ENCODE results near the gene SH3TC2. TPM values are rescaled to one million over a fixed set of nuclear protein-coding genes. Genes with fewer than 3 reads are reported as not detected.

Gene SH3TC2
- total RNA-seq, 2 experiments from 2014 or later, result not detected

DNA sequence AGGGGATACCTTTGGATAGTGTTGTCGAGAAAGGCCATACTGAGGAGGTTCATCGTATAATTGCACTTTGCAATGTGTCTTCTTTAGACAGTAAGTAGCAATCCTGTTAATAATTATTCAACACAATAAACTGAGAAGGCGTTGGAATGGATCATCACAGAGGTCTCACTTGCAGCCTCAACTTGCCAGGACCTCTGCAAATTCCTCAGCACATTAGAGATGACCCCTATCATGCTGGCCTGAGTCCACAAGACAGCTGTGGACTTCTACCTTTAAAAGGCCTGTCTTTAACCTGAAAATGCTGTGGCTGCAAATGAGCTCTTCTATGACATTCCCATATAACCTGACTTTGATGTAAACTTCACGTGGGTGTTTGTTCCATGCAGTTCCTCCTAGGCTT is 14.1 kb downstream of the SH3TC2 start:
- no peak for DNase-seq

DNA sequence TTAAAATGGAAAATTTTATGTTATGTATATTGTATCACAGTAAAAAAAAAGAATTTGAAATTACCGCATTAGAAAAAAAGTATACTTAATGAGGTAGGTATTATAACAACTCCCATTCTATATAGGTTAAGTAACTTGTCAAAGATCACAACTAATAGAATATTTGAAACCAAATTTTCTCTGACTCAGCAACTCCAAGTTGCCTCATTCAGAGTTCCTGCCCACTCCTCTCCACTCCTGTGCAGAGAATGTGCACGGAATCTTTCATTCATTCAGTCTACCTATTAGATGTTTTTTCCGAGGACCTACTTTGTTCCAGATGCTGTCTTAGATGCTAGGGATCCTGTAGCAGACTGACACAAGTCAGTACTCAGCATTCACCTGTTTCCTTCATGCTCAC is 15.4 kb downstream of the SH3TC2 start:
- Mint-ChIP-seq H3K4me1 (no peaks in the 10 kb centered on the region), H3K4me3 (no peak overlapping the region), H3K27ac (no peak overlapping the region), H3K27me3 (peaks cover 13% of the 10 kb centered on the region), H3K36me3 (no peaks in the 10 kb centered on the region), H3K9me3 (no peaks in the 10 kb centered on the region)
- no peak for ATAC-seq (ENCODE audit: low read depth)
- DNase-seq, result no peak
- POLR2A ChIA-PET, result no interaction called here

More for the DNA sequence above, 14.1 kb downstream of the SH3TC2 start:
- H3K9me3 Mint-ChIP-seq, result no peaks in the 10 kb centered on the region
- POLR2A ChIA-PET, result no interaction called here
- peaks cover 13% of the 10 kb centered on the region for H3K27me3 Mint-ChIP-seq
- no peak overlapping the region for H3K27ac Mint-ChIP-seq
- H3K36me3 Mint-ChIP-seq, result no peaks in the 10 kb centered on the region
- ATAC-seq (ENCODE audit: low read depth), result no peak
- H3K4me3 Mint-ChIP-seq, result no peak overlapping the region
- no peaks in the 10 kb centered on the region for H3K4me1 Mint-ChIP-seq

DNA sequence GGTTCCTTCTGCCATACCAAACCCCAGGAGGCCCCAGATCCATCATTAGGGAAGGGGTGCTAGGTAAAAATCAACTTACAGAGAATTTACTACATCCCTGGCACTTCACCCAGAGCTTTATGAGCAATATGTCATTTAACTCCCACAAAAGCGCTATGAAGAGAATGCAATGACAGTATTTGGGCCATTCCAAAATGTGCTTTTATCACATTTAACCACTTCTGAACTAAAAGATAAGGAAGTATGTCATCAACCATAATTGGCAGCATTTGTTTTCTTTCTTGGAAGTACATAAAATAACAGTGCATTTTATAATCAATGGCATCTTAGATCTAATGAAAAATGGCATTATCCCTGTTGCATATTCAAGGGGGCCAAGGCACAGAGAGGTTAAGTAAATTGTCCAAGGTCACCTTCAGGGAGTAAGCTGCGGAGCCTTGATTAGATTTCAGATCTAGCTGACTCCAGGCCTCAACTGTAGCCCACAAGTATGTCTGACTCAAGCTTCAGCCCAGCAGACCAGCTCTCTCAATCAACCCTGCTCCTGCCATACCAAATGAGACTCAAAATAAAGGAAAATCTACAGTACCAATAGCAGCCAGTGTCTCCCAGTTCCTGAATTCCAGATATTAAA is 16.5 kb downstream of the SH3TC2 start:
- H3K27ac Mint-ChIP-seq, result no peak overlapping the region
- no peaks in the 10 kb centered on the region for H3K36me3 Mint-ChIP-seq
- POLR2A ChIA-PET, result no interaction called here
- H3K9me3 Mint-ChIP-seq, result no peaks in the 10 kb centered on the region
- no peaks in the 10 kb centered on the region for H3K4me1 Mint-ChIP-seq
- peaks cover 12% of the 10 kb centered on the region for H3K27me3 Mint-ChIP-seq
- ATAC-seq (ENCODE audit: low read depth) (no peak), DNase-seq (no peak)
- H3K4me3 Mint-ChIP-seq, result no peak overlapping the region

DNA sequence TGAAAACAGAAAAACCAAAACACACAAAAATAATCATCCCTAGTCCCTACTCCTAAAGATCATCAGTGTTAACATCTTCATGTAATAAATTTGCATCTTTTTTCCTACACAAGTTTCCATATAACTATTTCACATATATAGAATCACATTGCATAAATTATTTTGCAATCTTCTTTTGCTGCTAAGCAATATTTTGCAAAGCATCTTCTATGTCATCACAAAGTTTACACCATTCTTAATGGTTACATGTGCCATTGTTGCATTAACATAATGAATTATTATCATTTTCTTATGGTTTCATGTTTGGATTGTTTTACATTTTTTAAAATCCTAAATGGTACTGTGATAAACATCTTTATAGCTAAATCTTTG is 17.8 kb downstream of the SH3TC2 start:
- no peaks in the 10 kb centered on the region for H3K9me3 Mint-ChIP-seq
- ATAC-seq (ENCODE audit: low read depth), result no peak
- peaks cover 13% of the 10 kb centered on the region for H3K27me3 Mint-ChIP-seq
- H3K4me1 Mint-ChIP-seq, result no peaks in the 10 kb centered on the region
- no peak overlapping the region for H3K27ac Mint-ChIP-seq
- no peak overlapping the region for H3K4me3 Mint-ChIP-seq
- H3K36me3 Mint-ChIP-seq, result no peaks in the 10 kb centered on the region
- DNase-seq, result no peak
- POLR2A ChIA-PET, result no interaction called here

DNA sequence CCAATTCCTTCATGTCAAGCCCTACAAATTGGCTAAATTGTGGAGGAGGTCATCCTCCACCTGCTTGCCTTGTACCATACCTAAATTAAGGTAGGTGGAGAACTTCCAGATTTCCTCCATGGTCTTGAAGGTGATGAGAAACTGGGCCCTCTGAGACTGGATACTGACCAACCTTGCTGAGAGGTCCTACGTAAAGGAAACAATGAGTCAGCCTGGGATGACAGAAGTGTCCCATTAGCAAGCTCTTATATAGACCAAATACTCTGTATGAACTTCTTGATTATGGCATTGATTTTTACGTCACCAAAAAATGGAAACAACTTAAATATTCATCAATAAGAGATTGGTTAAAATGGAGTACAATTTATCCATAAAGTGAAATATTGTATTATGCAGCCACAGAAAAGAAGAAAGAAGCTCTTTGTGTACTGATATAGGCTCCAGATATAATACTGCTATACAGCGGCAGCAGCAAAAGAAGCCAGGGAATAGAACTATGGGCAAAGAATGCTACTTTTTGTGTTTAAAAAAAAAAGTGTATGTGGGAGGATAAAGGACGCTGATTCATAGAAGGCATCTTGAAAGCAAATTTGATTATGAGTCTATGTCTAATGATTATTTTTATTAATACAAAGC is 18.3 kb downstream of the SH3TC2 start:
- POLR2A ChIA-PET, result no interaction called here
- DNase-seq (no peak), ATAC-seq (ENCODE audit: low read depth) (no peak)
- no peak overlapping the region for H3K4me3 Mint-ChIP-seq
- H3K9me3 Mint-ChIP-seq, result no peaks in the 10 kb centered on the region
- H3K36me3 Mint-ChIP-seq, result no peaks in the 10 kb centered on the region
- peaks cover 14% of the 10 kb centered on the region for H3K27me3 Mint-ChIP-seq
- no peak overlapping the region for H3K27ac Mint-ChIP-seq
- no peaks in the 10 kb centered on the region for H3K4me1 Mint-ChIP-seq

DNA sequence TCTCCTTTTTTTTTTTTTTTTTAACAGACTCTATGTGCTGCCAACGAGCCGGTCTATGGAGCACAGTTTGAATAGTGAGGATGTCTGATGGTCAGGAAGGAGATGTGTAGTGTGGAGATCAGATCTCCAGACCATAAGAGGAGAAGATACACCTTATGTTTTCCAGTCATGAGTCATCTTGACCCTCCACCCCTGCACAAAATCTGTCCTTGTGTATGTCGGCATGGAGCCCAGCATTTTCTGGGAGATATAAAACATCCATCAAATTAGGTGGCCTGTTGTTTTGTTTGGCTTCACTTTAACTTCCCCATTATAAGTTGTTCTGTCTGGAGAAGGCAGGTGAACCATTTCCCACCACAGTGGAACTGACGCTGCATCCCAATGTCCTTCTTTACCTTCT is 19.2 kb downstream of the SH3TC2 start:
- no peaks in the 10 kb centered on the region for H3K4me1 Mint-ChIP-seq
- peaks cover 14% of the 10 kb centered on the region for H3K27me3 Mint-ChIP-seq
- POLR2A ChIA-PET, result no interaction called here
- no peaks in the 10 kb centered on the region for H3K9me3 Mint-ChIP-seq
- no peaks in the 10 kb centered on the region for H3K36me3 Mint-ChIP-seq
- ATAC-seq (ENCODE audit: low read depth) (no peak), DNase-seq (no peak)
- H3K4me3 Mint-ChIP-seq, result no peak overlapping the region
- no peak overlapping the region for H3K27ac Mint-ChIP-seq

DNA sequence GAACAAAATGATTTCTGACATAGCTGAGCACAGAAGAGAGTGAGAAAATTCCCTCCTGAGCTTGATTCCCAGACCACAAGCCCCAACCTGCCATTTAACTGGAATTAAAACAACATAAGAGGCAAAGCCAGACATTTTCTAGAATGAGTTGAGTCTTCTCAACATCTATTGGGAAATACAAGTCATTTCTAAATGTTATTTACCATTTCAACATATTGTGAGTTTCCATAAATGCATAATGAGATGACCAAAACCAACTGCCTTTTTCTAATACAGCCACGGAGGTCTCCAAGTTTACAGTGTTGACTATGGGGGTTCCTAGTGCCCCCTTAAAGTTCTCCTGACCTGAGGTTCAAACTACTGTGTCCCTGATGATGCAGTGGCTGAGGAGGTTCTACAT is 20.0 kb downstream of the SH3TC2 start:
- no peaks in the 10 kb centered on the region for H3K4me1 Mint-ChIP-seq
- POLR2A ChIA-PET, result no interaction called here
- DNase-seq, result no peak
- peaks cover 13% of the 10 kb centered on the region for H3K27me3 Mint-ChIP-seq
- no peak overlapping the region for H3K27ac Mint-ChIP-seq
- no peaks in the 10 kb centered on the region for H3K9me3 Mint-ChIP-seq
- no peaks in the 10 kb centered on the region for H3K36me3 Mint-ChIP-seq
- no peak for ATAC-seq (ENCODE audit: low read depth)
- no peak overlapping the region for H3K4me3 Mint-ChIP-seq

DNA sequence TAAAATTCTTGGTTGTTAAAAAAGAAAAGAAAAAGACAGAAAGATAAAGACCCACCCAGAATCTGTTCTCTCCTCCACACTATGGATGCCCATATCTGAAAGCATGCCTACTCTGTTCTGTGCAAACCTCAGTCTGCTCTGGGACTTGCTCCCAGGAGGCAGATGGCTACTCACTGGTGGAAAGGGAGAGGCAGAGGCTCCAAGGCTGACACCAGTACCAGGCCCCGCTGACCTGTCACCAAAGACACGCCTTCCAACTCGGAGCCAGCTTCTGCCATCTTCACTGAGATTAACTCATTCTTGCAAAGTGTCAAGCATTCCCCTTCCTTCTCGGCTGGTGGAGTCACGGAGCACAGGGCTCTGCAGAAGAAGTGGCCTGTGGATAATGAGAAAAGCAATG is 21.6 kb downstream of the SH3TC2 start:
- DNase-seq (no peak), ATAC-seq (ENCODE audit: low read depth) (no peak)
- Mint-ChIP-seq H3K4me1 (no peaks in the 10 kb centered on the region), H3K27me3 (peaks cover 17% of the 10 kb centered on the region), H3K36me3 (no peaks in the 10 kb centered on the region), H3K27ac (no peak overlapping the region), H3K9me3 (no peaks in the 10 kb centered on the region), H3K4me3 (no peak overlapping the region)
- POLR2A ChIA-PET, result no interaction called here

DNA sequence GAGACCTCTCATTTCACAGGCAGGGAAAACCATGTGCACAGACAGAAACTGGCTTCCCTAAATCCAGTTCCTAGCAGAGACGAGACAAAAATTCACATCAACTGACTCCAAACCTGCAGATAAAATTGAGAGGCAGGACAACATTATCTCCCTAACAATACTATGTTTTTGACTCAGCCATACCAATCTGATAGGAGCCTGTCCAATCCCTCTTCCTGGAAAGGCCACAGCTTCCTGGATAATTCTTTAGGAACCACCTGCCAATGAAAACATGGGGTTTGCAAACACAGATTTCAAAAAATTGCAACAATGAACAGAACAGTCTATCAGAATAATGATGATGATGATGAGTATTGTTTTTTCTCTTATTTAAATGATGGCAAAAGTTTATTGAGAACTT is 22.4 kb downstream of the SH3TC2 start:
- H3K4me1 Mint-ChIP-seq, result no peaks in the 10 kb centered on the region
- no peak overlapping the region for H3K27ac Mint-ChIP-seq
- POLR2A ChIA-PET, result no interaction called here
- no peak overlapping the region for H3K4me3 Mint-ChIP-seq
- H3K36me3 Mint-ChIP-seq, result no peaks in the 10 kb centered on the region
- H3K9me3 Mint-ChIP-seq, result no peaks in the 10 kb centered on the region
- H3K27me3 Mint-ChIP-seq, result peaks cover 17% of the 10 kb centered on the region
- no peak for DNase-seq
- no peak for ATAC-seq (ENCODE audit: low read depth)

DNA sequence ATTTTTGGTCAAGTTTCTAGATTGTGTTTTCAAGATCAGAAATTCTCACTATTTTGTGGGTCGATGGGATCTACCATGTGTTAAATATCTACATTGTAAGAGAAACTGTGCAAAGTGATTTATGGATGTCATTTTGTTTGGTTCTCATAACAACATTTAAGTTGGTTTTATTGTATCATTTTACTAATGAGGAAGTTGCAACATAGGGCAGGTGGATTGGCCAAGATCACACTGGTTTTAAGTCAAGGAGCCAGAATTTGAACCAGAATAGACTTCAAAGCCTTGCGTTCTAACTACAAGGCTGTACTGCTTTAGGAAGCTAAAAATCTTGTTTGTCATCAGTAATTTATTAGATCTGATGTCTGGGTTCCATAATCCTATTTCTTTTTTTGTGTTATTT is 23.4 kb downstream of the SH3TC2 start:
- no peak for ATAC-seq (ENCODE audit: low read depth)
- DNase-seq, result no peak
- Mint-ChIP-seq H3K9me3 (no peaks in the 10 kb centered on the region), H3K4me3 (no peak overlapping the region), H3K27me3 (peaks cover 13% of the 10 kb centered on the region), H3K27ac (no peak overlapping the region), H3K36me3 (no peaks in the 10 kb centered on the region), H3K4me1 (no peaks in the 10 kb centered on the region)
- POLR2A ChIA-PET, result no interaction called here

DNA sequence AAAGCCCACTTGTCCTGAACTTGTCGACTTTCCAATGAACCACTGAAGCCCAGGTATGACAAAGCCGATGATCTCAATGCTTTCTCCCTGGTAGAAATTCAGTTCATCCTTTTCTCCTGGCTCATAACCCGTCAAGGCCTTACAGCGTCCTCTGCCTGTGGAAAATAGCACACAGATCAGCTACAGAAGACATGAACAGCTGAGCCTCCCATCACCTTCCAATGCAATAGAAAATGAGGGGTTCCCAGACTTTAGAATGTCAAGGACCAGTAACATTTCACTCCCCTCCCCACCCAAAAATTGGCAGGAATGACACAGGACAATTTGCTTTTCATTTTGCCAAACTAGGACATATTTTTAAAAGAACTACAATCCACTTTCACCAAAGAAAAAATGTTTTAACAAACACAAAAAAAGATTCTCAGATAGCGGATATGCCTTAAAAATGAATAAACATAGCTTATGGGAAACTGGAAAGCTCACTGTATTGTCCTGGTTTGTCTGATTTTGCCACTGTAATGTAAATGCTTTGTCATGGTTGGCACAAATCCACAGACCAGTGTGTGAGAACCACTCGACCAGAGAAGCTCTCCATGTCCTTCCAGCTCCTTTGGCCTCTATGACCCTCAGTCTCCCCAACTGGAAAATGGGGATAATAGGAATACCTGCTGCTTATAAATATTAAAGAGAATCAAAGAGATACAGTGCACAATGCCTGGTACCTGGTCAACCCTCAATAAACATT is 24.4 kb downstream of the SH3TC2 start:
- ATAC-seq (ENCODE audit: low read depth) (no peak), DNase-seq (no peak)
- Mint-ChIP-seq H3K9me3 (no peaks in the 10 kb centered on the region), H3K4me1 (no peaks in the 10 kb centered on the region), H3K27ac (no peak overlapping the region), H3K36me3 (no peaks in the 10 kb centered on the region), H3K4me3 (no peak overlapping the region), H3K27me3 (peaks cover 17% of the 10 kb centered on the region)
- POLR2A ChIA-PET, result no interaction called here

DNA sequence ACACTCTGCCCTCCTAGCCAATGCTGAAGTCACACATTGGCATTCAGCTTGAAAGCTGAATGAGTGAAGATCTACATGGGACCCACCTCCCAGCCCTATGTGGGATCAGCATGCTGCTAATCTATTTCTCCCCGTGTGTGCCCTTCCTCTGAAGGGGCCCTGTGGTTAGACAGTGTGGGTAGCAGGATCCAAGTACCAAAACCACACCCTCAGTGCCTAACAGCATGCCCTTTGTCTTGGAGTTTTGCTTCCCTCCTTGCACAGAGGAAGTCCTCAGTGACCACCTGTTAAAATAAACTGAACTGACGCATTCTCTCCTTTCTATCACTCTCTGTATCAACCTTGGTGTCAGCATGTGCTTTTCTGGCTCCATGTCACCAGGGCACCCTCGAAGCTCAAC is 25.0 kb downstream of the SH3TC2 start:
- POLR2A ChIA-PET, result no interaction called here
- H3K9me3 Mint-ChIP-seq, result no peaks in the 10 kb centered on the region
- no peaks in the 10 kb centered on the region for H3K36me3 Mint-ChIP-seq
- H3K4me3 Mint-ChIP-seq, result no peak overlapping the region
- DNase-seq, result no peak
- no peak for ATAC-seq (ENCODE audit: low read depth)
- no peak overlapping the region for H3K27ac Mint-ChIP-seq
- H3K27me3 Mint-ChIP-seq, result peaks cover 17% of the 10 kb centered on the region
- no peaks in the 10 kb centered on the region for H3K4me1 Mint-ChIP-seq

DNA sequence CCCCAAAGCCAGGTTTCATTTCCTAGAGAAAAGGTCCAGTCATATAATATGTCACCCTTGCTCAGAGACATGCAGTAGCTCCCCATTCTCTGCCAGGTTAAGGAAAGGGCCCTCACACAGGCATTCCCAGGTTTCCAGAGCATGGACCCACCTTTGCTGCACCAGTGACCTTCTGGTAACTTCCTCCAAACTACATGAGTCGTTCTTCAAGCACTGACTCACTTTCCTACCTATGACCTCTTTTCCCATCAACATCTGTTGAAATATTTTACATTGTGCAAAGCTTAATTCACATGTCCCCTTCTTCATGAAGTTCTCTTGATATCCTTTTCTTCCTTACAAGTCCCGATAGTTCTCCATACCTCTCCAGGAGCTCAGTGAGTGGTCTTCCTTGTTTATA is 25.9 kb downstream of the SH3TC2 start:
- POLR2A ChIA-PET, result no interaction called here
- Mint-ChIP-seq H3K4me1 (no peaks in the 10 kb centered on the region), H3K27me3 (peaks cover 17% of the 10 kb centered on the region), H3K27ac (no peak overlapping the region), H3K36me3 (no peaks in the 10 kb centered on the region), H3K4me3 (no peak overlapping the region), H3K9me3 (no peaks in the 10 kb centered on the region)
- no peak for ATAC-seq (ENCODE audit: low read depth)
- no peak for DNase-seq

DNA sequence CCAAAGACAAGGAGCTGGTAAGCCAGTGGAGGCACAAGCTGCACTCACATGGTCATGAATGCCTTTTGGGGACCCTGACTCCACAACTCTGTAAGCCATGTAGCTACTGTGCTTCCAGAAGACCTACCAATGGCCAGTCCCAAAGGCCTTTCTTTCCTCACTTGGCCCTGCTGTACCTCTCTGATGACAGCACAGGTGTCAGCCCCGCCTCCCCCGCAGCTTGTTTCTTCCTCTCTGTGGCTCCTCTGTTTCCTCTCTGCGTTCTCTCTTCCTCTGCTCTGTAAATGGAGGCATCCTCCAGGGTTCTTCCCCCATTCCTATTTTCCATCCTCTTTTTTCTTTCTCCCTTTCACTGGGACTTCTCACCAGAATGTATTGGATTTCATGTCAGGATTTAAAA is 26.7 kb downstream of the SH3TC2 start:
- ATAC-seq (ENCODE audit: low read depth), result no peak
- Mint-ChIP-seq H3K9me3 (no peaks in the 10 kb centered on the region), H3K27me3 (peaks cover 17% of the 10 kb centered on the region), H3K4me3 (no peak overlapping the region), H3K36me3 (no peaks in the 10 kb centered on the region), H3K27ac (no peak overlapping the region), H3K4me1 (no peaks in the 10 kb centered on the region)
- no peak for DNase-seq
- POLR2A ChIA-PET, result no interaction called here
